Medulla oblongata (tissue), 1 donor: Measurements from ENCODE around the gene SESN1.
"Not testable (repeated sequence)": the region's sequence is repeated elsewhere in the genome, so short reads cannot be mapped to it uniquely, and the experiment has no call there.

Experiments used
- DNase-seq: peaks from one replicate; pipeline ENCODE4 v3.0.0-alpha.2; 2015; ENCODE audit errors: extremely low spot score

Gene SESN1

GRCh38 chr6:109094416-109095035 lies at the start of gene SESN1:
SESN1 (minus strand) TSS chr6:109094846; CDS start chr6:109094073, 773 bp downstream.
- peak; percentile 93 for DNase-seq

GRCh38 chr6:109143191-109143590 lies 48.5 kb upstream of the SESN1 start:
- no peak for DNase-seq

DNA sequence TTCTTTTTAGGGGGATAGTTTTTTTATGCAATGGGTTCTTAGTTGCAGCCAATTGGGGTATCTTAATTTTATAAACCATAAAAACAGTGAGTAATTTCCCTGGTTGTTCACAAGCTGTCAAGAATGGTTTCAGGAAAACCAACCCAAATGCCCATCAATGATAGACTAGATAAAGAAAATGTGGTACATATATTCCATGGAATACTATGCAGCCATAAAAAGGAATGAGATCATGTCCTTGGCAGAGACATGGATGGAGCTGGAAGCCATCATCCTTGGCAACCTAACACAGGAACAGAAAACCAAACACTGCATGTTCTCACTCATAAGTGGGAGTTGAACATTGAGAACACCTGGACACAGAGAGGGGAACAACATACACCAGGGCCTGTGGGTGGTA lies 47.4 kb upstream of the SESN1 start:
- DNase-seq = not testable (repeated sequence)

GRCh38 chr6:109139109-109139508 lies 44.5 kb upstream of the SESN1 start:
- no peak for DNase-seq

GRCh38 chr6:109136530-109136929 lies 41.9 kb upstream of the SESN1 start:
- DNase-seq = not testable (repeated sequence)

DNA sequence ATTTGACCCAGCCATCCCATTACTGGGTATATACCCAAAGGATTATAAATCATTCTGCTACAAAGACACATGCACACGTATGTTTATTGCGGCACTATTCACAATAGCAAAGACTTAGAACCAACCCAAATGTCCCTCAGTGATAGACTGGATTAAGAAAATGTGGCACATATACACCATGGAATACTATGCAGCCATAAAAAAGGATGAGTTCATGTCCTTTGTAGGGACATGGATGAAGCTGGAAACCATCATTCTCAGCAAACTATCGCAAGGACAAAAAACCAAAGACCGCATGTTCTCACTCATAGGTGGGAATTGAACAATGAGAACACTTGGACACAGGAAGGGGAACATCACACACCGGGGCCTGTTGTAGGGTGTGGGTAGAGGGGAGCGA lies 41.4 kb upstream of the SESN1 start:
- DNase-seq = not testable (repeated sequence)

DNA sequence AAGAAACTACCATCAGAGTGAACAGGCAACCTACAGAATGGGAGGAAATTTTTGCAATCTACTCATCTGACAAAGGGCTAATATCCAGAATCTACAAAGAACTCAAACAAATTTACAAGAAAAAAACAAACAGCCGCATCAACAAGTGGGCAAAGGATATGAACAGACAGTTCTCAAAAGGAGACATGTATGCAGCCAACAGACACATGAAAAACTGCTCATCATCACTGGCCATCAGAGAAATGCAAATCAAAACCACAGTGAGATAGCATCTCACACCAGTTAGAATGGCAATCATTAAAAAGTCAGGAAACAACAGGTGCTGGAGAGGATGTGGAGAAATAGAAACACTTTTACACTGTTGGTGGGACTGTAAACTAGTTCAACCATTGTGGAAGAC lies 41.0 kb upstream of the SESN1 start:
- not testable (repeated sequence) for DNase-seq

DNA sequence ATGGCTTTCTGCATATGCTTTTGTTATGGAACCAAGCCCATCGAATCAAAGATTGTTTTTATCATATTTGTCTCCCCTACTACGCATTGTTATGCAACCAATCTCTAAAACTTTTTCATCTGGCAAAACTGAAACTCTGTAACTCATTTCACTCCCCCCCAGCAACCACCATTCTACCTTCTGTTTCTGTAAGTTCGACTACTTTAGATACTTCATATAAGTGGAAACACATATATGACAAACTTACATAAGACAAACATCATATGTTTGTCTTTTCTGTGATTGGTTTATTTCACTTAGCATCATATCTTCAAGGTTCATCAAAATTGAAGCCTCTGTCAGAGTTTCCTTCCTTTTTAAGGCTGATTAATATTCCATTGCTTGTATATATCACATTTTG lies 35.4 kb upstream of the SESN1 start:
- DNase-seq = no peak

DNA sequence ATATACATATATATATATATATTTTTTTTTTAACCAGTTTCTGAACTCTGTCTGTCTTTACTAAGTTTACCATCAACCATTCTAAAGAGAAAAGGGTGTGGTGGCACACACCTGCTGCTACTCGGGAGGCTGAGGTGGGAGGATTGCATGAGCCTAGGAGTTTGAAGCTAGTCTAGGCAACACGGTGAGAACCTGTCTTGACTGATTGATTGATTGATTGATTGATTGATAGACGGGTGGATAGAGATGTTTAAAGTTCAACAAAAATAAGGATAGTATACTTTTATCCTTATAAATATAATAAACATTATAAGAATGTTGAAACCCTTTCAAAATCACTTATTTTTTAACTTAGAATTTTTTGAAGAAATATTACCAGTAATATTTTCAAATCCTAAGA lies 30.9 kb upstream of the SESN1 start:
- no peak for DNase-seq

- no peak for DNase-seq
Measured at GRCh38 chr6:109124219-109124618, 29.6 kb upstream of the SESN1 start.

DNA sequence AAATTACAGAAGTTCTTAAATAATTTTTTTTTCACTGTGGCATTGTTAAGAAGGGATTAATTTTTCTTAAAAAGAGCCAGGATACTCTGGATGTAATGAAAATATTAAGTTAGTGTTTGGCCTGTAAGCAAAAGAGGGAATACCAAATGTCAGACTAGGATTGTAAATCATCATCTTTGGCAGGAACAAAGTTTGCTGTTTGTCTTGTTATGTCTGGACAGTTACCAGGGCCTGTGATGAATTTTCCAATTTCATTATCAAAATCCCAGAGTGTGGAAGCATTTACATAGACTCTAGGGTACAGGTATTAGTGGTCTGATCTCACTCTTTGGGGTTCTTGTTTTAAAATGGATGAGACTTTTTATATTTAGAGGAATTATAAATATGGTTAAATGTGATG lies 26.8 kb upstream of the SESN1 start:
- DNase-seq = no peak

- DNase-seq = no peak
Measured at GRCh38 chr6:109118871-109119354, 24.3 kb upstream of the SESN1 start.

DNA sequence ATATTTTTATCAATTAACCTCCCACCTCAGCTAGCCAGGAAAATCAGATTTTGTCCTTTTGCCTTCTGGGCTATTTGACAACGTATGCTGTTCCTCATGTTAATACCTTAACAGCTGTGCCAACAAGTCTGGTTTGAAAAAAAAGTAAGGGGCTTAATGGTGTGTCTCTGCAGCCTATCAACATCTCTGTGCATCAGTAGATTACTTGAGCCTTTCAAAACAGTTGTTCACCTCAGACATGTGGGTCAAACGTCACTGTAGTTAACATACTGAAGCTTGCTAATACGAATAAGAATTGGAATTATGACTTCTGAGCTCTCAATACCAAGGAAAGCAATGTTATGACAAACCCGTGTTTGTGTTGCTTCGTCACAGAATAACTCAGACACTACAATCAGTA lies 23.7 kb upstream of the SESN1 start:
- DNase-seq = no peak

DNA sequence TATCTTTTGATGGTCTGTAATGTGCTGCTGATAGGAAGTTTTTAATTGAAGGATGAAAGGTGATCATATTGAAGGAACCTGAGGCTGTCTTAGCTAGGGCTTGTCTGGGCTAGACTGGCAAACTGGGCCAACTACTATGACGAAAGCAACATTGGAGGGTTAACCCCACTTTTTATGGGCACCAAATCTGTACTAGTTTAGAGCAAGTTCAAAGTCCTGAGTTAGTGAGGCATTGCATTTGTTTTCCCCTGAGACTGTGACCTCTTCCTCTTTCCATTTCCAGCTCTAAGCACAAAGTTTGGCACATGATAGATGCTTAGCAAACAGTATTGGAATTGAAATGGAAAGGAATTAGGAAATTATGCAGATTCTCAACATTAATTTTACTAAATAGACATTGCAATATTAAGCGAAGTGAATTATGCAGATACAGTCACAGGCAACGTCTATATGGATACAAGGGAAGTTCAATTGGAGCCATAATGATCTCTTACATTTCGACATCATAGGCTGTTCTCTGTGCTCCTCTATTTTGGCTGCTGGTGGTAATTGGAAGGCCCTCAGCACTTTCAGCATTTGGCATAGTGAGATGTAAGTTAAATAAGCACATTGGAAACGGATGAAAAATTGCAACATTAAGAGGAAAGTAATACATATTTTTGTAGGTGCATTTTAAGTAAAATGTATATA lies 22.8 kb upstream of the SESN1 start:
- peak; percentile 46 for DNase-seq

GRCh38 chr6:109112663-109113062 lies 18.0 kb upstream of the SESN1 start:
- not testable (repeated sequence) for DNase-seq

GRCh38 chr6:109109663-109110062 lies 15.0 kb upstream of the SESN1 start:
- not testable (repeated sequence) for DNase-seq

DNA sequence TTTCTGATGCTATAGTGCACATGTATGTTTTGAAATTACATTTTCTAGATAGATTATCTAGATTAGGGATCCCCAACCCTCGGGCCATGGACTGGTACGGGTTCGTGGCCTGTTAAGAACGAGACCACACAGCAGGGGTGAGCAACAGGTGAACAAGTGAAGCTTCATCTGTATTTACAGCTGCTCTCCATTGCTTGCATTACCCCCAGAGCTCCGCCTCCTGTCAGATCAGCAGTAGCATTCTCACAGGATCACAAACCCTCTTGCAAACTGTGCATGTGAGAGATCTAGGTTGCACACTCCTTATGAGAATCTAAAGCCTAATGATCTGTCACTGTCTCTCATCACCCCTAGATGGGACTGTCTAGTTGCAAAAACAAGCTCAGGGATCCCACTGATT lies 11.0 kb upstream of the SESN1 start:
- no peak for DNase-seq

DNA sequence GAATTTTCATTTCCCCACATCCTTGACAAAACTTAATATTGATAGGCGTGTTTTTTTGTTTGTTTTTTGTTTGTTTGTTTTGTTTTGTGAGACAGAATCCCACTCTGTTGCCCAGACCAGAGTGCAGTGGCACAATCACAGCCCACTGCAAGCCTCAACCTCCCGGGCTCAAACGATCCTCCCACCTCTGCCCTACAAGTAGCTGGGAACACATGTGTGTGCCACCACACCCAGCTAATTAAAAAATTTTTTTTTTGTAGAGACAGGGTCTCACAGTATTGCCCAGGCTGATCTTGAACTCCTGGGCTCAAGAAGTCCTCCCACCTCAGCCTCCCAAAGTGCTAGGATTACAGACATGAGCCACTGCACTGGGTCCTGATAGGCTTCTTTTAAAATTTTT lies 9.9 kb upstream of the SESN1 start:
- DNase-seq = no peak

GRCh38 chr6:109103942-109104341 lies 9.3 kb upstream of the SESN1 start:
- no peak for DNase-seq

DNA sequence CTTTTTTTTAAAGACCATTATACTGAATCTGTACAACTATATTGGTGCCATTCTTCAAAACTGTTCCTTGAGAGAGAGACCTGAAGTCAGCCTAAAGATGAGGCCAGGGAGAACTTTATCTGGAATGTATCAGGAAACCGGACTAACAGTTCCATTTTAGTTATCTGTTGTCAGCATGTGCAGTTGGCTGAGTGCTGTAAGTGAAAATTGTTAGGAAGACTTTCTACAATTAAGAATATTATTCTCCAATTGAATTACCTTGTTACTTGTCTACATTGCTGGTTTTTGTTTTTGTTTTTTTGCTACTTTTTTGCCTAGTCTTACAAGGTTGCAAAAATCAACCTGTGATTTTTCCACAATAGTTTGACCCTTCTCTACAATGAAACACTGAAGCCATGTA lies 8.1 kb upstream of the SESN1 start:
- no peak for DNase-seq

GRCh38 chr6:109097661-109098060 lies 3.0 kb upstream of the SESN1 start:
- no peak for DNase-seq

GRCh38 chr6:109096208-109096607 lies 1.6 kb upstream of the SESN1 start:
- DNase-seq = no peak

GRCh38 chr6:109095835-109096084 lies 1.1 kb upstream of the SESN1 start:
- DNase-seq = no peak
